Neutrophil (primary cell): ENCODE measurements around the gene SETBP1.

Experiments used
- H3K27ac ChIP-seq: fragments of 200-600 bp; sonication (generic); 2 replicates; pipeline ENCODE4 v1.5.1; 2016; ENCODE audit warnings: mild to moderate bottlenecking, moderate library complexity
- H3K27me3 ChIP-seq: fragments of 200-600 bp; sonication (generic); 2 replicates; pipeline ENCODE4 v1.6.0; 2016; ENCODE audit warnings: mild to moderate bottlenecking
- H3K36me3 ChIP-seq: fragments of 200-600 bp; sonication (generic); 2 replicates; pipeline ENCODE4 v1.5.1; 2017
- H3K4me1 ChIP-seq, 2 experiments: fragments of 200-600 bp in 1 of 2; sonication (generic) in 1 of 2; 1 replicate in 1 of 2; 2 replicates in 1 of 2; pipeline versions ENCODE4 v1.5.1 to v1.6.1; 2013 to 2016; ENCODE audit warnings: low read depth in 1 of 2, low read length in 1 of 2, mild to moderate bottlenecking in 1 of 2, moderate library complexity in 1 of 2; ENCODE audit not compliant: control insufficient read depth in 1 of 2, insufficient read depth in 1 of 2
- H3K4me3 ChIP-seq, 2 experiments: fragments of 200-600 bp in 1 of 2; sonication (generic) in 1 of 2; 1 replicate in 1 of 2; 2 replicates in 1 of 2; pipeline ENCODE4 v1.5.1; 2013 to 2016; ENCODE audit warnings: low read depth in 1 of 2, low read length in 1 of 2, mild to moderate bottlenecking in 1 of 2, moderate library complexity in 1 of 2
- H3K9me3 ChIP-seq: fragments of 200-600 bp; sonication (generic); 2 replicates; pipeline ENCODE4 v1.5.1; 2016
- TF ChIP-seq, protein P1 (sequence below): fragments of 200-600 bp; sonication (generic); IDR thresholded peaks from 2 replicates; pipeline ENCODE4 v1.5.1; 2016; ENCODE audit warnings: antibody characterized with exemption

The SETBP1 gene

DNA sequence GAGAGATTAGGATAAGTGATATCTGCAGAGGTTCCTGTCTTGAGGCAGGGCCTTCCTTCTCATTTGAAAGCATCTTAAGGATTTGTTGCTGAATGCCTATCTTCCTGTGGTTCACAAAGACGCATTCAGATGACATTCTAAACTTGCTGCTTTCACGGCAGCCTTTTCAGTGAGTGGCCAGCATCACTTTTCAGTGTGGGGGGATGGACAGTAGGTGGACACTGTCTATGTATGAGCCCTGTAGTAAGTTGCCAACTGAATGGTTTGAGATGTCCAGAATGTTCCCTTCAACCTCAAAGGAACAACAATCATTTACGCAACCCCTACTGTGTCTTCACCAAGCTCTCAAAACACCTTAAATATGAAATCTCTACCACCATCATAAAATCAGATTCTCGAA is 46.6 kb downstream of the SETBP1 start:
- Histone ChIP-seq H3K9me3 (no peaks in the 10 kb centered on the region), H3K36me3 (no peaks in the 10 kb centered on the region), H3K4me3 (no peak overlapping the region), H3K27ac (no peak overlapping the region), H3K4me1 (peaks cover 0 to 4% of the 10 kb centered on the region in 2 experiments), H3K27me3 (peaks cover 97% of the 10 kb centered on the region)
- TF ChIP-seq, protein P1, sequence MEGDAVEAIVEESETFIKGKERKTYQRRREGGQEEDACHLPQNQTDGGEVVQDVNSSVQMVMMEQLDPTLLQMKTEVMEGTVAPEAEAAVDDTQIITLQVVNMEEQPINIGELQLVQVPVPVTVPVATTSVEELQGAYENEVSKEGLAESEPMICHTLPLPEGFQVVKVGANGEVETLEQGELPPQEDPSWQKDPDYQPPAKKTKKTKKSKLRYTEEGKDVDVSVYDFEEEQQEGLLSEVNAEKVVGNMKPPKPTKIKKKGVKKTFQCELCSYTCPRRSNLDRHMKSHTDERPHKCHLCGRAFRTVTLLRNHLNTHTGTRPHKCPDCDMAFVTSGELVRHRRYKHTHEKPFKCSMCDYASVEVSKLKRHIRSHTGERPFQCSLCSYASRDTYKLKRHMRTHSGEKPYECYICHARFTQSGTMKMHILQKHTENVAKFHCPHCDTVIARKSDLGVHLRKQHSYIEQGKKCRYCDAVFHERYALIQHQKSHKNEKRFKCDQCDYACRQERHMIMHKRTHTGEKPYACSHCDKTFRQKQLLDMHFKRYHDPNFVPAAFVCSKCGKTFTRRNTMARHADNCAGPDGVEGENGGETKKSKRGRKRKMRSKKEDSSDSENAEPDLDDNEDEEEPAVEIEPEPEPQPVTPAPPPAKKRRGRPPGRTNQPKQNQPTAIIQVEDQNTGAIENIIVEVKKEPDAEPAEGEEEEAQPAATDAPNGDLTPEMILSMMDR, result no peak

DNA sequence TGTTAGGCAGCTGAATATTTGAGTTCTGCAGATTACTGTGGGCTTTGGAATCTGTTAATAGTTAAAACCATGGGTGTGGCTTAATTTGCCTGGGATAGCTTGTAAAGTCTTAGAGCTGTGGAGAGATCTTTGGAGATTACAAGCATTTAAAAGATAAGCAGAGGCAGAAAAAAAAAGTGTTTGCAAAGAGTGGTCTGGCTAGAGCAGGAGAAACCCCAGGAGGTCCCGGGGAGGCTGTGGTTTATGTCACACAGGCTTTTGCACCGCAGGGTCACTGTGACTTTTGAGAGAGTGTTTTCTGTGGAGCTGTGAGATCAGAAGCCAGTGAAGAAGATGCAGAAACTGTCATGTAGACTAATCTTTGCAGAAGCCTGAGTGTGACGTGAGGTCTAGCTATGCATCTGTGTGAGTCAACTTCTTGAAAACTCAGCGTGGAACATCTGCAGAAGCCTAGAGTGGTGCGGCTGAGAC is 49.0 kb downstream of the SETBP1 start:
- Histone ChIP-seq H3K4me1 (peaks cover 14 to 17% of the 10 kb centered on the region in 2 experiments), H3K27ac (no peak overlapping the region), H3K27me3 (peaks cover 79% of the 10 kb centered on the region)

DNA sequence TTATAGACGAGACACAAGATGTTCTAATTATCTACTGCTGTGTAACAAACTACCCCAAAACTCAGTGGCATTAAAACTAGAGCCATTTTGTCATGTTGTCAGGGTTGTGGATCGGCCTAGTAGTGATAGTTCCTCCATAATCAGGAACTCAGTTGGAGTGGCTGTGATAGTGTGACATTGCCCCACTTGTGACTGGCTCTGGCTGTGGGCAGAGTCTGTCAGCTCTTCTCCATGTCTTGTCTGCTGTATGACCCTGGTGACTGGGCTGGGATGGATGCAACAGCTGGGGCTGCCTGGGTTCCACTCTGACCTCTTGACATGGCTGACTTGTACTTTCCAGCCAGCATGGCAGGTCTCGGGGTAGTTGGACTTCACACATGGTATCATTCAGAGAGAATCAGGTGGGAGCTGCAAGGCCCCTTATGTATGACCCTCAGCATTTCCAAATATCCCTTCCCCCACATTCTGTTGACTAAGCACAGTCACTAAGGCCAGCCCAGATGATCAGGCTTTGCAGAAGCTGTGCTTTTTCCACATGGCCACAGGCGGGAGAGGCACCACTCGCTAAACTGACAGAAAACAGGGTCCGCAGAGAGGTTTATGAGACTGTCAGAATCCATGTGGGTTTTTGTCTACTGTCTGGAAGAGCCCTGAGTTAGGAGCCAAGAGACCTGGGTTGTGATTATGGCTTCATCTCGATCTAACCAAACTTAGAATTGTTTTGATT is 50.3 kb downstream of the SETBP1 start:
- TF ChIP-seq, protein P1, result no peak
- Histone ChIP-seq H3K27ac (no peak overlapping the region), H3K4me1 (peaks cover 18 to 28% of the 10 kb centered on the region in 2 experiments), H3K36me3 (no peaks in the 10 kb centered on the region), H3K9me3 (no peaks in the 10 kb centered on the region), H3K4me3 (no peak overlapping the region), H3K27me3 (peaks cover 67% of the 10 kb centered on the region)

More for the DNA sequence above, 49.0 kb downstream of the SETBP1 start:
- TF ChIP-seq, protein P1, result no peak
- no peaks in the 10 kb centered on the region for H3K9me3 ChIP-seq
- H3K36me3 ChIP-seq, result no peaks in the 10 kb centered on the region
- H3K4me3 ChIP-seq, result no peak overlapping the region

DNA sequence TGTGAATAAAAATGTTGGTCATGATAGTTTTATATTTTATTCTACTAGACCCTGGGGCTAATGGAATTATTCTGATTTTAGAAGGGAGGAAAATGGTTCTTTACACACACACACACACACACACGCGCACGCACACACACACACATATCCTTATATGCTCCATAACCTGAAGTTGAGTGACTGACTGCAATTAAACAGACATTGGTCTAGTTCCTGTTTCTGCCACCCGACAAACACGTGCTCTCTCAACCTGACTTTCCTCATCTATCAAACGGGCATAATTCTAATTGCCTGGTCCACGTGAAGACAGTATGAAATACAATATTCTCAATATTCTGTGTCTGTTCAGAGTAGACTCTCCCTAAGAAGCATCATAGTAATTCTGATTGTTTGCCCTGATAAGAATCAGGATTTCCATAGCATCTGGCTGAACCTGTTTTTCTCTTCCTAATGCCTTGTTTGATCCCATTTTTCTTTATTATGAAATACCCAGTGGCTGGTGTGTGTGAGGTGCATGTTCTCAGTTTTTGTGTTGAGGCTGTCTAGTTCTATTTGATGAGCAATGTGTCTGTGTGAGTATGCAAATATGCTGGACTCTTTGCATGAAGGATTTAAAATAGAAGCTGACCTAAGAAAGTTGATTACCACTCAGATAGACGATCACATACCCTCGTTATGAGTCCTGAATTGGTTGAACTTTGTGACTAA is 51.0 kb downstream of the SETBP1 start:
- Histone ChIP-seq H3K36me3 (no peaks in the 10 kb centered on the region), H3K4me1 (peaks cover 18 to 28% of the 10 kb centered on the region in 2 experiments), H3K4me3 (no peak overlapping the region), H3K27ac (no peak overlapping the region), H3K27me3 (peaks cover 60% of the 10 kb centered on the region), H3K9me3 (no peaks in the 10 kb centered on the region)
- TF ChIP-seq, protein P1, result no peak

DNA sequence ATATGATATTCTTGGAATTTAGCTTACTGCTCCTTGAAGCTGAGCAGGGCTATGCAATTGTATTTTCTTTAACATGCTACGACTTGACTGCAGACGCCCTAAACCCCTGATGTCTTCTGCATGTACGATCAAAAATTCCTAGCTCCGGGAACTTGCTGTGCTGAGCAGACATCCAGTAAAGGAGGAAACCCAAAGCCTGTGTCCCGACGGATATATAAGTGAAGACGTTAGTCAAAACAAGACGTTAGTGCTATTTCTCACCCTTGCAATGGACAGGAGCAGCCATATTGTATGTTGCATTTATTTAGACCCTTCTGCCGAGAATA is 51.5 kb downstream of the SETBP1 start:
- no peaks in the 10 kb centered on the region for H3K9me3 ChIP-seq
- H3K36me3 ChIP-seq, result no peaks in the 10 kb centered on the region
- no peak overlapping the region for H3K4me3 ChIP-seq
- TF ChIP-seq, protein P1, result no peak
- H3K27ac ChIP-seq, result no peak overlapping the region
- peaks cover 55% of the 10 kb centered on the region for H3K27me3 ChIP-seq
- peaks cover 18 to 28% of the 10 kb centered on the region in 2 experiments for H3K4me1 ChIP-seq
